Effector memory CD8-positive, alpha-beta T cell (primary cell): ENCODE measurements around the gene SH3RF3.

Source experiments
- ATAC-seq: fragments of 150-1000 bp; cut with Tn5 transposase; replicated peaks from 2 replicates; pipeline ENCODE4 v1.10.0; 2021; ENCODE audit warnings: mild to moderate bottlenecking, moderate library complexity
- DNase-seq, 3 experiments: peaks; one replicate each; pipeline ENCODE4 v3.0.0; 2021
- H3K27ac Mint-ChIP-seq, 2 donors: one replicate each; pipeline ENCODE4 v1.8.0; 2022; ENCODE audit warnings: mild to moderate bottlenecking in 2 of 2, mixed read lengths in 2 of 2, moderate library complexity in 2 of 2
- H3K27me3 Mint-ChIP-seq, 2 donors: one replicate each; pipeline ENCODE4 v1.8.0; 2022; ENCODE audit warnings: mixed read lengths in 2 of 2
- H3K36me3 Mint-ChIP-seq: one replicate; pipeline ENCODE4 v1.8.0; 2022; ENCODE audit warnings: mild to moderate bottlenecking, moderate library complexity, mixed read lengths; ENCODE audit not compliant: insufficient read depth
- H3K4me1 Mint-ChIP-seq, 2 donors: one replicate each; pipeline ENCODE4 v1.8.0; 2022; ENCODE audit warnings: low read depth in 2 of 2, mixed read lengths in 2 of 2
- H3K4me3 Mint-ChIP-seq, 2 donors: one replicate each; pipeline ENCODE4 v1.8.0; 2022; ENCODE audit warnings: mild to moderate bottlenecking in 2 of 2, mixed read lengths in 2 of 2, moderate library complexity in 2 of 2
- H3K9me3 Mint-ChIP-seq, 2 donors: one replicate each; pipeline ENCODE4 v1.8.0; 2022; ENCODE audit warnings: mixed read lengths in 2 of 2

SH3RF3 gene

GRCh38 chr2:109430329-109430636 lies 301.3 kb downstream of the SH3RF3 start:
- DNase-seq: no peak
- peaks cover 2% of the 10 kb centered on the region for H3K36me3 Mint-ChIP-seq
- no peak for ATAC-seq
- no peak overlapping the region for H3K27ac Mint-ChIP-seq
- peaks cover 0 to 16% of the 10 kb centered on the region in 2 donors for H3K27me3 Mint-ChIP-seq
- H3K4me3 Mint-ChIP-seq: no peak overlapping the region
- H3K9me3 Mint-ChIP-seq: no peaks in the 10 kb centered on the region
- H3K4me1 Mint-ChIP-seq: no peaks in the 10 kb centered on the region

GRCh38 chr2:109432421-109432820 lies 303.4 kb downstream of the SH3RF3 start:
- Mint-ChIP-seq H3K4me3 (no peak overlapping the region), H3K27me3 (peaks cover 0 to 16% of the 10 kb centered on the region in 2 donors), H3K36me3 (no peaks in the 10 kb centered on the region), H3K4me1 (no peaks in the 10 kb centered on the region), H3K27ac (no peak overlapping the region), H3K9me3 (no peaks in the 10 kb centered on the region)
- ATAC-seq (no peak), DNase-seq (no peak)

- no peaks in the 10 kb centered on the region for H3K4me1 Mint-ChIP-seq
- H3K4me3 Mint-ChIP-seq: no peak overlapping the region
- DNase-seq: no peak
- H3K27me3 Mint-ChIP-seq: peaks cover 0 to 16% of the 10 kb centered on the region in 2 donors
- no peak overlapping the region for H3K27ac Mint-ChIP-seq
- H3K36me3 Mint-ChIP-seq: peaks cover 2% of the 10 kb centered on the region
- H3K9me3 Mint-ChIP-seq: no peaks in the 10 kb centered on the region
- ATAC-seq: no peak
These were observed 304.5 kb downstream of the SH3RF3 start for GRCh38 chr2:109433486-109433885.

- Mint-ChIP-seq H3K9me3 (no peaks in the 10 kb centered on the region), H3K36me3 (peaks cover 2% of the 10 kb centered on the region), H3K4me3 (no peak overlapping the region), H3K27me3 (peaks cover 4 to 20% of the 10 kb centered on the region in 2 donors), H3K4me1 (no peaks in the 10 kb centered on the region), H3K27ac (no peak overlapping the region)
- DNase-seq (no peak), ATAC-seq (no peak)
These were observed 304.9 kb downstream of the SH3RF3 start for GRCh38 chr2:109433926-109434325.

- H3K27ac Mint-ChIP-seq: peak overlapping the region in 1 of 2 donors; percentile 6
- no peaks in the 10 kb centered on the region for H3K4me1 Mint-ChIP-seq
- no peak for DNase-seq
- H3K36me3 Mint-ChIP-seq: peaks cover 2% of the 10 kb centered on the region
- ATAC-seq: no peak
- peaks cover 8 to 25% of the 10 kb centered on the region in 2 donors for H3K27me3 Mint-ChIP-seq
- no peak overlapping the region for H3K4me3 Mint-ChIP-seq
- no peaks in the 10 kb centered on the region for H3K9me3 Mint-ChIP-seq
These were observed 305.3 kb downstream of the SH3RF3 start for GRCh38 chr2:109434351-109434750.

GRCh38 chr2:109435066-109435690 lies 306.2 kb downstream of the SH3RF3 start:
- Mint-ChIP-seq H3K9me3 (peaks cover 1 to 3% of the 10 kb centered on the region in 2 donors), H3K27me3 (peaks cover 17 to 32% of the 10 kb centered on the region in 2 donors), H3K27ac (peak overlapping the region in 1 of 2 donors; percentile 6), H3K4me1 (no peaks in the 10 kb centered on the region), H3K36me3 (peaks cover 2% of the 10 kb centered on the region), H3K4me3 (no peak overlapping the region)
- DNase-seq: no peak
- no peak for ATAC-seq

- H3K4me3 Mint-ChIP-seq: no peak overlapping the region
- H3K9me3 Mint-ChIP-seq: peaks cover 6 to 9% of the 10 kb centered on the region in 2 donors
- no peak for DNase-seq
- H3K27me3 Mint-ChIP-seq: peaks cover 25 to 30% of the 10 kb centered on the region in 2 donors
- H3K36me3 Mint-ChIP-seq: peaks cover 2% of the 10 kb centered on the region
- H3K4me1 Mint-ChIP-seq: no peaks in the 10 kb centered on the region
- no peak for ATAC-seq
- no peak overlapping the region for H3K27ac Mint-ChIP-seq
These were observed 307.0 kb downstream of the SH3RF3 start for GRCh38 chr2:109435901-109436598.

GRCh38 chr2:109436610-109437225 lies 307.7 kb downstream of the SH3RF3 start:
- ATAC-seq (no peak), DNase-seq (no peak)
- Mint-ChIP-seq H3K4me1 (no peaks in the 10 kb centered on the region), H3K4me3 (no peak overlapping the region), H3K9me3 (peaks cover 13 to 15% of the 10 kb centered on the region in 2 donors), H3K36me3 (peaks cover 2% of the 10 kb centered on the region), H3K27me3 (peaks cover 31 to 35% of the 10 kb centered on the region in 2 donors), H3K27ac (no peak overlapping the region)

- peaks cover 2% of the 10 kb centered on the region for H3K36me3 Mint-ChIP-seq
- peaks cover 31 to 35% of the 10 kb centered on the region in 2 donors for H3K27me3 Mint-ChIP-seq
- no peaks in the 10 kb centered on the region for H3K4me1 Mint-ChIP-seq
- DNase-seq (no peak), ATAC-seq (no peak)
- no peak overlapping the region for H3K4me3 Mint-ChIP-seq
- H3K9me3 Mint-ChIP-seq: peaks cover 15% of the 10 kb centered on the region in 2 donors
- no peak overlapping the region for H3K27ac Mint-ChIP-seq
These were observed 308.5 kb downstream of the SH3RF3 start for GRCh38 chr2:109437325-109438090.

GRCh38 chr2:109438146-109438545 lies 309.1 kb downstream of the SH3RF3 start:
- no peaks in the 10 kb centered on the region for H3K4me1 Mint-ChIP-seq
- DNase-seq (no peak), ATAC-seq (no peak)
- H3K27me3 Mint-ChIP-seq: peaks cover 31 to 35% of the 10 kb centered on the region in 2 donors
- H3K36me3 Mint-ChIP-seq: peaks cover 2% of the 10 kb centered on the region
- H3K27ac Mint-ChIP-seq: no peak overlapping the region
- H3K4me3 Mint-ChIP-seq: no peak overlapping the region
- H3K9me3 Mint-ChIP-seq: peaks cover 15 to 18% of the 10 kb centered on the region in 2 donors

- ATAC-seq: no peak
- H3K36me3 Mint-ChIP-seq: peaks cover 2% of the 10 kb centered on the region
- H3K27ac Mint-ChIP-seq: no peak overlapping the region
- no peaks in the 10 kb centered on the region for H3K4me1 Mint-ChIP-seq
- peaks cover 31 to 35% of the 10 kb centered on the region in 2 donors for H3K27me3 Mint-ChIP-seq
- no peak for DNase-seq
- H3K4me3 Mint-ChIP-seq: no peak overlapping the region
- peaks cover 15 to 18% of the 10 kb centered on the region in 2 donors for H3K9me3 Mint-ChIP-seq
These were observed 309.9 kb downstream of the SH3RF3 start for GRCh38 chr2:109438773-109439389.

GRCh38 chr2:109439390-109439786 lies 310.4 kb downstream of the SH3RF3 start:
- Mint-ChIP-seq H3K36me3 (peaks cover 2% of the 10 kb centered on the region), H3K27me3 (peaks cover 31% of the 10 kb centered on the region in 2 donors), H3K4me1 (no peaks in the 10 kb centered on the region), H3K9me3 (peaks cover 17 to 18% of the 10 kb centered on the region in 2 donors), H3K4me3 (no peak overlapping the region), H3K27ac (no peak overlapping the region)
- ATAC-seq (no peak), DNase-seq (no peak)

- peaks cover 26 to 31% of the 10 kb centered on the region in 2 donors for H3K27me3 Mint-ChIP-seq
- DNase-seq (no peak), ATAC-seq (no peak)
- peaks cover 23% of the 10 kb centered on the region in 2 donors for H3K9me3 Mint-ChIP-seq
- H3K4me1 Mint-ChIP-seq: no peaks in the 10 kb centered on the region
- peaks cover 2% of the 10 kb centered on the region for H3K36me3 Mint-ChIP-seq
- H3K27ac Mint-ChIP-seq: no peak overlapping the region
- H3K4me3 Mint-ChIP-seq: no peak overlapping the region
These were observed 311.0 kb downstream of the SH3RF3 start for GRCh38 chr2:109439986-109440385.
